PC-3 (cell line): ENCODE results near the gene SLC2A9. TPM values are rescaled to one million over a fixed set of nuclear protein-coding genes. Genes with fewer than 3 reads are reported as not detected.

Experiments used
- ATAC-seq: fragments of 200-7000 bp; cut with Tn5 transposase; 2 replicates; pipeline ENCODE4 v1.9.1; 2020; ENCODE audit warnings: mild to moderate bottlenecking, moderate library complexity
- BruUV-seq: library from RNA; stranded (reverse); fragments of 400-500 nt; replicated peaks from 2 replicates; lab custom pipeline; 2021; lab: Mats Ljungman, UMichigan
- CTCF ChIA-PET: fragments of 300-600 bp; sonication (Branson Sonifier 250); formaldehyde crosslinking; loops from one replicate; lab custom pipeline; 2022; ENCODE audit warnings: antibody characterized with exemption; lab: Charles Lee
- POLR2A ChIA-PET: fragments of 300-600 bp; sonication (Branson Sonifier 250); formaldehyde crosslinking; loops from one replicate; lab custom pipeline; 2022; ENCODE audit warnings: antibody characterized with exemption; ENCODE audit not compliant: unreplicated experiment; lab: Charles Lee
- DNase-seq: peaks from one replicate; pipeline ENCODE4 v3.0.0-alpha.2; 2015
- H2AFZ ChIP-seq: fragments of 300-600 bp; sonication (generic); 2 replicates; pipeline ENCODE4 v1.6.0; 2016; ENCODE audit warnings: antibody characterized with exemption, low read length
- H3F3A ChIP-seq: fragments of 300-600 bp; sonication (generic); one replicate; pipeline ENCODE4 v1.6.0; 2017; ENCODE audit warnings: antibody characterized with exemption, low read length, control low read depth, mild to moderate bottlenecking; ENCODE audit not compliant: unreplicated experiment
- H3K27ac ChIP-seq: fragments of 300-600 bp; sonication (generic); 2 replicates; pipeline ENCODE4 v1.5.1; 2016; ENCODE audit warnings: mild to moderate bottlenecking, low read length
- H3K27me3 ChIP-seq: fragments of 300-600 bp; sonication (generic); 2 replicates; pipeline ENCODE4 v1.6.1; 2016; ENCODE audit warnings: low read length, mixed read lengths
- H3K36me3 ChIP-seq: fragments of 300-600 bp; sonication (generic); 2 replicates; pipeline ENCODE4 v1.6.1; 2016; ENCODE audit warnings: low read depth, mixed run types, low read length, mixed read lengths
- H3K4me1 ChIP-seq: fragments of 300-600 bp; sonication (generic); 2 replicates; pipeline ENCODE4 v1.5.1; 2016; ENCODE audit warnings: low read length; ENCODE audit not compliant: insufficient read depth
- H3K4me2 ChIP-seq: fragments of 300-600 bp; sonication (generic); 2 replicates; pipeline ENCODE4 v1.6.0; 2016; ENCODE audit warnings: low read length
- H3K4me3 ChIP-seq: fragments of 300-600 bp; sonication (generic); 2 replicates; pipeline ENCODE4 v1.5.1; 2016; ENCODE audit warnings: mild to moderate bottlenecking, low read length, mixed read lengths
- H3K79me2 ChIP-seq: fragments of 300-600 bp; sonication (generic); 2 replicates; pipeline ENCODE4 v1.6.1; 2017; ENCODE audit warnings: low read length, mixed read lengths
- H3K9ac ChIP-seq: fragments of 300-600 bp; sonication (generic); 2 replicates; pipeline ENCODE4 v1.6.0; 2016; ENCODE audit warnings: mild to moderate bottlenecking, low read length
- H3K9me2 ChIP-seq: fragments of 300-600 bp; sonication (generic); replicated peaks from 2 replicates; pipeline ENCODE4 v1.6.1; 2016; ENCODE audit warnings: mixed run types, low read length, mixed read lengths
- H3K9me3 ChIP-seq: fragments of 300-600 bp; sonication (generic); 2 replicates; pipeline ENCODE4 v1.6.1; 2016; ENCODE audit warnings: low read length, mixed read lengths
- H4K20me1 ChIP-seq: fragments of 300-600 bp; sonication (generic); 2 replicates; pipeline ENCODE4 v1.6.1; 2016; ENCODE audit warnings: low read length, mixed read lengths
- CTCF ChIP-seq: fragments of 300-600 bp; sonication (generic); conservative IDR thresholded peaks from 2 replicates; pipeline ENCODE4 v1.5.1; 2017; ENCODE audit warnings: antibody characterized with exemption, low read depth, mild to moderate bottlenecking, low read length
- EZH2 ChIP-seq: fragments of 300-600 bp; sonication (generic); IDR thresholded peaks from one replicate; pipeline ENCODE4 v1.6.1; 2017; ENCODE audit warnings: antibody characterized with exemption, mild to moderate bottlenecking, low read length; ENCODE audit not compliant: unreplicated experiment
- EZH2phosphoT487 ChIP-seq: fragments of 300-600 bp; sonication (generic); IDR thresholded peaks from 2 replicates; pipeline ENCODE4 v1.6.1; 2018; ENCODE audit warnings: mild to moderate bottlenecking, antibody characterized with exemption, low read length, borderline replicate concordance
- intact Hi-C: fragments of 100-400 bp; cut with micrococcal nuclease; formaldehyde crosslinking; loops from 2 replicates; pipeline ENCODE4 v1.9.0; 2023
- total RNA-seq: library from RNA; depleted of rRNA; stranded (reverse); fragments of >200 nt; gene quantifications from 2 replicates; pipeline ENCODE4 v1.2.3, GENCODE V29; 2014

Gene SLC2A9
- total RNA-seq, 1 experiment from 2014 or later = 0.11 TPM

GRCh38 chr4:10066670-10067651 is 45.7 kb upstream of the SLC2A9 start:
- intact Hi-C loops = no loop called here
- Histone ChIP-seq H2AFZ (no peak overlapping the region), H3K36me3 (no peaks in the 10 kb centered on the region), H3K27ac (no peak overlapping the region), H3K4me3 (no peak overlapping the region), H4K20me1 (no peaks in the 10 kb centered on the region), H3F3A (no peaks in the 10 kb centered on the region), H3K4me1 (peaks cover 3% of the 10 kb centered on the region), H3K79me2 (no peaks in the 10 kb centered on the region), H3K9ac (no peak overlapping the region), H3K27me3 (no peaks in the 10 kb centered on the region), H3K4me2 (no peak overlapping the region), H3K9me2 (no peaks in the 10 kb centered on the region), H3K9me3 (no peaks in the 10 kb centered on the region)
- TF ChIP-seq CTCF (no peak), EZH2 (no peak), EZH2phosphoT487 (no peak)
- ATAC-seq = no peak
- CTCF ChIA-PET = no interaction called here
- no peak for DNase-seq
- no TSS peak for BruUV-seq
- POLR2A ChIA-PET = no interaction called here

GRCh38 chr4:10066206-10066605 is 44.9 kb upstream of the SLC2A9 start:
- DNase-seq = no peak
- POLR2A ChIA-PET = no interaction called here
- H3K79me2 ChIP-seq = no peaks in the 10 kb centered on the region
- H3K27me3 ChIP-seq = no peaks in the 10 kb centered on the region
- BruUV-seq = no TSS peak
- H3K9me2 ChIP-seq = no peaks in the 10 kb centered on the region
- H3K4me1 ChIP-seq = peaks cover 8% of the 10 kb centered on the region
- no peak overlapping the region for H2AFZ ChIP-seq
- H3K4me2 ChIP-seq = no peak overlapping the region
- no peak overlapping the region for H3K9ac ChIP-seq
- TF ChIP-seq EZH2 = no peak
- no peak for TF ChIP-seq EZH2phosphoT487
- no peak for TF ChIP-seq CTCF
- no peaks in the 10 kb centered on the region for H3K9me3 ChIP-seq
- intact Hi-C loops = no loop called here
- CTCF ChIA-PET = no interaction called here
- H4K20me1 ChIP-seq = no peaks in the 10 kb centered on the region
- H3K4me3 ChIP-seq = no peak overlapping the region
- no peaks in the 10 kb centered on the region for H3F3A ChIP-seq
- H3K36me3 ChIP-seq = no peaks in the 10 kb centered on the region
- no peak for ATAC-seq
- no peak overlapping the region for H3K27ac ChIP-seq
